Measurements from ENCODE around the gene BCL2. TPM values are rescaled to one million over a fixed set of nuclear protein-coding genes. Genes with fewer than 3 reads are reported as not detected.
A peak's percentile ranks its signal among the peaks of the same experiment; 100 is the strongest.

The BCL2 gene
- total RNA-seq, 1 donor from 2014 or later = 9.3 TPM

GRCh38 chr18:63311118-63312018 is 8.2 kb downstream of the BCL2 start:
- Mint-ChIP-seq H3K9me3 (no peaks in the 10 kb centered on the region), H3K36me3 (no peaks in the 10 kb centered on the region), H3K4me1 (peaks cover 40% of the 10 kb centered on the region), H3K4me3 (no peak overlapping the region), H3K27ac (peak overlapping the region; percentile 15), H3K27me3 (ENCODE audit: low read depth) (peaks cover 3% of the 10 kb centered on the region)
- TF ChIP-seq CTCF (IDR thresholded peaks at IDR 0.05; ENCODE audit: unreplicated experiment) = no peak
- no peak for DNase-seq (ENCODE audit: low spot score in 2 of 2, unreplicated experiment in 2 of 2)

GRCh38 chr18:63309422-63309821 is 10.1 kb downstream of the BCL2 start:
- no peak for TF ChIP-seq CTCF (IDR thresholded peaks at IDR 0.05; ENCODE audit: unreplicated experiment)
- no peak for DNase-seq (ENCODE audit: low spot score in 2 of 2, unreplicated experiment in 2 of 2)
- H3K4me3 Mint-ChIP-seq = no peak overlapping the region

GRCh38 chr18:63307551-63308200 is 11.9 kb downstream of the BCL2 start:
- Mint-ChIP-seq H3K4me3 (no peak overlapping the region), H3K27me3 (ENCODE audit: low read depth) (no peaks in the 10 kb centered on the region), H3K36me3 (no peaks in the 10 kb centered on the region), H3K9me3 (no peaks in the 10 kb centered on the region), H3K4me1 (peaks cover 30% of the 10 kb centered on the region), H3K27ac (no peak overlapping the region)
- no peak for DNase-seq (ENCODE audit: low spot score in 2 of 2, unreplicated experiment in 2 of 2)
- no peak for TF ChIP-seq CTCF (IDR thresholded peaks at IDR 0.05; ENCODE audit: unreplicated experiment)

More at GRCh38 chr18:63309422-63309821, 10.1 kb downstream of the BCL2 start:
- H3K4me1 Mint-ChIP-seq = peaks cover 40% of the 10 kb centered on the region
- no peaks in the 10 kb centered on the region for H3K27me3 Mint-ChIP-seq (ENCODE audit: low read depth)
- H3K27ac Mint-ChIP-seq = no peak overlapping the region
- H3K9me3 Mint-ChIP-seq = no peaks in the 10 kb centered on the region
- H3K36me3 Mint-ChIP-seq = no peaks in the 10 kb centered on the region

GRCh38 chr18:63306819-63307550 is 12.6 kb downstream of the BCL2 start:
- no peaks in the 10 kb centered on the region for H3K36me3 Mint-ChIP-seq

More at GRCh38 chr18:63306819-63307550, 12.6 kb downstream of the BCL2 start:
- TF ChIP-seq CTCF (IDR thresholded peaks at IDR 0.05; ENCODE audit: unreplicated experiment) = no peak
- Mint-ChIP-seq H3K4me1 (peaks cover 27% of the 10 kb centered on the region), H3K27ac (no peak overlapping the region), H3K27me3 (ENCODE audit: low read depth) (no peaks in the 10 kb centered on the region), H3K9me3 (no peaks in the 10 kb centered on the region), H3K4me3 (no peak overlapping the region)
- no peak for DNase-seq (ENCODE audit: low spot score in 2 of 2, unreplicated experiment in 2 of 2)

All from mesothelial cell of epicardium (in vitro differentiated cells).